Measurements from ENCODE around the gene CSHL1. TPM values are rescaled to one million over a fixed set of nuclear protein-coding genes. Genes with fewer than 3 reads are reported as not detected.

The CSHL1 gene
- total and polyA plus RNA-seq, 2 donors from 2014 or later = not detected

GRCh38 chr17:63934183-63935112 is 23.4 kb upstream of the CSHL1 start:
- FAIRE-seq (no peak), DNase-seq (no peak)
- Histone ChIP-seq H3K36me3 (ENCODE audit: control insufficient read depth in 2 of 3, insufficient read depth in 3 of 3, low read length in 3 of 3) (no peaks in the 10 kb centered on the region), H3K4me3 (ENCODE audit: low read length in 3 of 3) (no peak overlapping the region), H3K9me3 (ENCODE audit: control insufficient read depth in 2 of 3, insufficient read depth in 1 of 3, low read length in 3 of 3) (no peaks in the 10 kb centered on the region), H3K27ac (ENCODE audit: low read depth in 2 of 2, low read length in 2 of 2) (no peak overlapping the region), H3K9ac (ENCODE audit: low read length in 3 of 3) (no peak overlapping the region), H3K27me3 (ENCODE audit: control insufficient read depth, insufficient read depth, low read length) (no peaks in the 10 kb centered on the region), H3K4me1 (ENCODE audit: control insufficient read depth in 2 of 3, insufficient read depth in 2 of 3, low read depth in 1 of 3, low read length in 3 of 3) (peaks cover 0 to 6% (median 0%) of the 10 kb centered on the region in 3 donors)
- TF ChIP-seq, protein P1, sequence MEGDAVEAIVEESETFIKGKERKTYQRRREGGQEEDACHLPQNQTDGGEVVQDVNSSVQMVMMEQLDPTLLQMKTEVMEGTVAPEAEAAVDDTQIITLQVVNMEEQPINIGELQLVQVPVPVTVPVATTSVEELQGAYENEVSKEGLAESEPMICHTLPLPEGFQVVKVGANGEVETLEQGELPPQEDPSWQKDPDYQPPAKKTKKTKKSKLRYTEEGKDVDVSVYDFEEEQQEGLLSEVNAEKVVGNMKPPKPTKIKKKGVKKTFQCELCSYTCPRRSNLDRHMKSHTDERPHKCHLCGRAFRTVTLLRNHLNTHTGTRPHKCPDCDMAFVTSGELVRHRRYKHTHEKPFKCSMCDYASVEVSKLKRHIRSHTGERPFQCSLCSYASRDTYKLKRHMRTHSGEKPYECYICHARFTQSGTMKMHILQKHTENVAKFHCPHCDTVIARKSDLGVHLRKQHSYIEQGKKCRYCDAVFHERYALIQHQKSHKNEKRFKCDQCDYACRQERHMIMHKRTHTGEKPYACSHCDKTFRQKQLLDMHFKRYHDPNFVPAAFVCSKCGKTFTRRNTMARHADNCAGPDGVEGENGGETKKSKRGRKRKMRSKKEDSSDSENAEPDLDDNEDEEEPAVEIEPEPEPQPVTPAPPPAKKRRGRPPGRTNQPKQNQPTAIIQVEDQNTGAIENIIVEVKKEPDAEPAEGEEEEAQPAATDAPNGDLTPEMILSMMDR (IDR thresholded peaks at IDR 0.05; ENCODE audit: borderline replicate concordance, extremely low read depth, insufficient read depth) = no peak
- intact Hi-C loops (cut with DNase I) = no loop called here

DNA sequence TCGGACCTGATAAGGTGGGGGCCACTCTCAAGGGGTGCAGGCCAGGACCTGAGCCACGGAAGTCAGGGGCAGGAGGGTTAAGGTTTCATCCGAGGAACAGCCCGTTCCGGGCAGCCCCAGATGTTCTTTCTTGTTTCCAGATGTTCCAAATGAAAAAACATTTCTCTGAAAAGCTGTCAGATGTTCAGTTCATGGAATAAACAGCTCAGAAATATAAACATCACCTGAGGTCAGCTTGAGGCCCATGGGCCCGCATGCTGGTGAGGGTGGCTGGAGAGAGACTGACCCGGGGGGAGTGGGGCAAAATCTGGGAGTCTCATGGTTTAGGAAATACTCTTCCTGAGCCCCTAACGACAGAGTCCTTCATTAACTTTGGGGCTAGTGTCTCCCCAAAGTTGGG is 22.5 kb upstream of the CSHL1 start:
- DNase-seq (no peak), FAIRE-seq (no peak)
- Histone ChIP-seq H3K36me3 (ENCODE audit: control insufficient read depth in 2 of 3, insufficient read depth in 3 of 3, low read length in 3 of 3) (no peaks in the 10 kb centered on the region), H3K27me3 (ENCODE audit: control insufficient read depth, insufficient read depth, low read length) (no peaks in the 10 kb centered on the region), H3K9me3 (ENCODE audit: control insufficient read depth in 2 of 3, insufficient read depth in 1 of 3, low read length in 3 of 3) (no peaks in the 10 kb centered on the region), H3K4me1 (ENCODE audit: control insufficient read depth in 2 of 3, insufficient read depth in 2 of 3, low read depth in 1 of 3, low read length in 3 of 3) (peaks cover 0 to 6% (median 0%) of the 10 kb centered on the region in 3 donors), H3K4me3 (ENCODE audit: low read length in 3 of 3) (no peak overlapping the region), H3K9ac (ENCODE audit: low read length in 3 of 3) (no peak overlapping the region), H3K27ac (ENCODE audit: low read depth in 2 of 2, low read length in 2 of 2) (no peak overlapping the region)
- TF ChIP-seq, protein P1 (IDR thresholded peaks at IDR 0.05; ENCODE audit: borderline replicate concordance, extremely low read depth, insufficient read depth) = no peak
- intact Hi-C loops (cut with DNase I) = no loop called here

GRCh38 chr17:63932721-63933120 is 21.7 kb upstream of the CSHL1 start:
- H3K4me3 ChIP-seq (ENCODE audit: low read length in 3 of 3) = no peak overlapping the region
- FAIRE-seq (no peak), DNase-seq (no peak)
- no peaks in the 10 kb centered on the region for H3K27me3 ChIP-seq (ENCODE audit: control insufficient read depth, insufficient read depth, low read length)
- intact Hi-C loops (cut with DNase I) = no loop called here
- TF ChIP-seq, protein P1 (IDR thresholded peaks at IDR 0.05; ENCODE audit: borderline replicate concordance, extremely low read depth, insufficient read depth) = no peak
- H3K9ac ChIP-seq (ENCODE audit: low read length in 3 of 3) = no peak overlapping the region
- H3K4me1 ChIP-seq (ENCODE audit: control insufficient read depth in 2 of 3, insufficient read depth in 2 of 3, low read depth in 1 of 3, low read length in 3 of 3) = peaks cover 0 to 6% (median 0%) of the 10 kb centered on the region in 3 donors
- no peaks in the 10 kb centered on the region for H3K36me3 ChIP-seq (ENCODE audit: control insufficient read depth in 2 of 3, insufficient read depth in 3 of 3, low read length in 3 of 3)
- H3K27ac ChIP-seq (ENCODE audit: low read depth in 2 of 2, low read length in 2 of 2) = no peak overlapping the region
- H3K9me3 ChIP-seq (ENCODE audit: control insufficient read depth in 2 of 3, insufficient read depth in 1 of 3, low read length in 3 of 3) = no peaks in the 10 kb centered on the region

Data from kidney (tissue), 14 donors.